OCI-LY3 (cell line): Measurements from ENCODE around the gene TEDC1.

Source experiments
- H2AFZ ChIP-seq: fragments of 200-600, 300-600 bp; shearing (Covaris generic); 2 replicates; pipeline ENCODE4 v1.6.0; 2014; ENCODE audit warnings: antibody characterized with exemption, low read depth, low read length
- H3K27ac ChIP-seq: fragments of 200-600, 300-600 bp; sonication (generic); 2 replicates; pipeline ENCODE4 v1.5.1; 2014; ENCODE audit warnings: mild to moderate bottlenecking, low read length, moderate library complexity, mixed read lengths
- H3K27me3 ChIP-seq: fragments of 200-600, 300-600 bp; sonication (generic); 2 replicates; pipeline ENCODE4 v1.6.1; 2014; ENCODE audit warnings: low read depth, low read length, mixed read lengths
- H3K36me3 ChIP-seq: fragments of 200-600, 300-600 bp; sonication (generic); replicated peaks from 2 replicates; pipeline ENCODE3; 2014; ENCODE audit warnings: low read depth, low read length, mixed read lengths
- H3K4me1 ChIP-seq: fragments of 300-600, 200-600 bp; sonication (generic); 2 replicates; pipeline ENCODE4 v1.6.1; 2014; ENCODE audit warnings: low read length, mixed read lengths
- H3K4me2 ChIP-seq: fragments of 200-600, 300-600 bp; sonication (generic); 2 replicates; pipeline ENCODE4 v1.6.1; 2014; ENCODE audit warnings: low read length, mixed read lengths
- H3K4me3 ChIP-seq: fragments of 300-600, 200-600 bp; sonication (generic); 2 replicates; pipeline ENCODE4 v1.5.1; 2014; ENCODE audit warnings: antibody characterized with exemption, mild to moderate bottlenecking, low read length, moderate library complexity
- H3K79me2 ChIP-seq: fragments of 300-600, 200-600 bp; shearing (Covaris generic); 2 replicates; pipeline ENCODE4 v1.6.1; 2014; ENCODE audit warnings: mild to moderate bottlenecking, low read length, mixed read lengths
- H3K9ac ChIP-seq: fragments of 300-600, 200-600 bp; shearing (Covaris generic); 2 replicates; pipeline ENCODE4 v1.6.0; 2014; ENCODE audit warnings: mild to moderate bottlenecking, low read length, moderate library complexity
- H3K9me3 ChIP-seq: fragments of 200-600, 300-600 bp; shearing (Covaris generic); 2 replicates; pipeline ENCODE4 v1.6.1; 2014; ENCODE audit warnings: low read length, mixed read lengths; ENCODE audit not compliant: insufficient read depth
- H4K20me1 ChIP-seq: fragments of 200-600, 300-600 bp; sonication (generic); 2 replicates; pipeline ENCODE4 v1.6.1; 2016; ENCODE audit warnings: low read length, mixed read lengths; ENCODE audit not compliant: insufficient read depth
- CTCF ChIP-seq: fragments of 200-600, 300-600 bp; sonication (generic); IDR thresholded peaks from 2 replicates; pipeline ENCODE4 v1.5.1; 2014; ENCODE audit warnings: antibody characterized with exemption, low read length, low read depth
- EZH2phosphoT487 ChIP-seq: fragments of 200-600 bp; shearing (Covaris generic); IDR thresholded peaks from 2 replicates; pipeline ENCODE4 v1.6.1; 2018; ENCODE audit warnings: antibody characterized with exemption, mixed run types, low read depth

TEDC1 gene

GRCh38 chr14:105450123-105450505 is 40.9 kb upstream of the TEDC1 start:
- Histone ChIP-seq H3K9me3 (no peaks in the 10 kb centered on the region), H3K27me3 (no peaks in the 10 kb centered on the region), H4K20me1 (0 out of 2 replicates have a peak, but pooled peaks cover 15% of the 10 kb centered on the region), H3K27ac (no peak overlapping the region), H2AFZ (no peak overlapping the region), H3K4me3 (no peak overlapping the region), H3K36me3 (peaks cover 24% of the 10 kb centered on the region), H3K4me1 (no peaks in the 10 kb centered on the region), H3K4me2 (no peak overlapping the region), H3K9ac (no peak overlapping the region), H3K79me2 (peaks cover 19% of the 10 kb centered on the region; the same call in 1 of the 2 replicates)
- TF ChIP-seq CTCF (no peak), EZH2phosphoT487 (no peak)

- Histone ChIP-seq H3K9ac (no peak overlapping the region), H3K36me3 (peaks cover 30% of the 10 kb centered on the region), H3K4me2 (no peak overlapping the region), H4K20me1 (0 out of 2 replicates have a peak, but pooled peaks cover 15% of the 10 kb centered on the region), H3K79me2 (peaks cover 15% of the 10 kb centered on the region; the same call in 1 of the 2 replicates), H2AFZ (no peak overlapping the region), H3K27ac (no peak overlapping the region), H3K9me3 (no peaks in the 10 kb centered on the region), H3K4me3 (no peak overlapping the region), H3K4me1 (no peaks in the 10 kb centered on the region), H3K27me3 (no peaks in the 10 kb centered on the region)
- TF ChIP-seq EZH2phosphoT487 (no peak), CTCF (no peak)
These were observed 40.0 kb upstream of the TEDC1 start for GRCh38 chr14:105450864-105451720.

GRCh38 chr14:105452963-105453362 is 38.1 kb upstream of the TEDC1 start:
- Histone ChIP-seq H2AFZ (no peak overlapping the region), H3K4me2 (no peak overlapping the region), H3K4me3 (no peak overlapping the region), H3K27ac (no peak overlapping the region), H3K36me3 (peaks cover 26% of the 10 kb centered on the region), H3K9me3 (no peaks in the 10 kb centered on the region), H3K9ac (no peak overlapping the region), H3K27me3 (no peaks in the 10 kb centered on the region), H4K20me1 (0 out of 2 replicates have a peak, but pooled peaks cover 14% of the 10 kb centered on the region), H3K4me1 (no peaks in the 10 kb centered on the region), H3K79me2 (no peaks in the 10 kb centered on the region; the same call in 1 of the 2 replicates)
- TF ChIP-seq EZH2phosphoT487: no peak
- TF ChIP-seq CTCF: no peak

- Histone ChIP-seq H3K79me2 (no peaks in the 10 kb centered on the region; the same call in 1 of the 2 replicates), H3K9ac (no peak overlapping the region), H2AFZ (no peak overlapping the region), H3K36me3 (peaks cover 30% of the 10 kb centered on the region), H3K4me3 (no peak overlapping the region), H4K20me1 (0 out of 2 replicates have a peak, but pooled peaks cover 6% of the 10 kb centered on the region), H3K4me1 (no peaks in the 10 kb centered on the region), H3K9me3 (no peaks in the 10 kb centered on the region), H3K27ac (no peak overlapping the region), H3K27me3 (no peaks in the 10 kb centered on the region), H3K4me2 (no peak overlapping the region)
- TF ChIP-seq CTCF (no peak), EZH2phosphoT487 (no peak)
These were observed 37.2 kb upstream of the TEDC1 start for GRCh38 chr14:105453847-105454246.
